Measurements from ENCODE around the gene GPR143. TPM values are rescaled to one million over a fixed set of nuclear protein-coding genes. Genes with fewer than 3 reads are reported as not detected.

Gene GPR143
- total RNA-seq, 1 donor from 2014 or later, result not detected

DNA sequence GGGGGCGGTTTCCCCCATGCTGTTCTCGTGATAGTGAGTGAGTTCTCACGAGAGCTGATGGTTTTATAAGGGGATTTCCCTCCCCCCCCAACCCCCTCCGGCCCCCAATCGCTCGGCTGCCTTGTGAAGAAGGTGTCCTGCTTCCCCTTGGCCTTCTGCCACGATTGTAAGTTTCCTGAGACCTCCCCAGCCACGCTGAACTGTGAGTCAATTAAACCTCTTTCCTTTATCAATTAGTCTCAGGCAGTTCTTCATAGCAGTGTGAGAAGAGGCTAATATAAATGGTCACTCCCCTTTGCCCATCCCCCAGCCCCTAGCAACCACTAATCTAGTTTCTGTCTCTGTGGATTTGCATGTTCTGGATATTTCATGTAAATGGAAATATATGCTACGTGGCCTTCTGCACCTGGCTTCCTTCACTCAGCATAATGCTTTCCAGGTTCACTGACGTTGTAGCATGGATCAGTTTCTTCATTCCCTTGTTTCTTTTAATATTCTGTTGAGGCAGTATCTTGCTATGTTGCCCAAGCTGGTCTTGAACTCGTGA lies 16.4 kb downstream of the GPR143 start:
- DNase-seq (ENCODE audit: extremely low spot score in 2 of 2), result no peak
- H3K4me1 ChIP-seq, result no peaks in the 10 kb centered on the region
- no peaks in the 10 kb centered on the region for H3K36me3 ChIP-seq
- H3K27me3 ChIP-seq, result no peaks in the 10 kb centered on the region
- no peaks in the 10 kb centered on the region for H3K9me3 ChIP-seq
- TF ChIP-seq POLR2A (IDR thresholded peaks at IDR 0.05) (no peak), CTCF (IDR thresholded peaks at IDR 0.05) (no peak), POLR2AphosphoS5 (IDR thresholded peaks at IDR 0.05; ENCODE audit: insufficient read depth in 1 of 2, low read depth in 1 of 2) (no peak)
- intact Hi-C loops (cut with DNase I), result no loop called here
- H3K4me3 ChIP-seq, result no peak overlapping the region
- no peak overlapping the region for H3K27ac ChIP-seq

GRCh38 chrX:9747644-9748043 lies 18.0 kb downstream of the GPR143 start:
- Histone ChIP-seq H3K9me3 (no peaks in the 10 kb centered on the region), H3K36me3 (no peaks in the 10 kb centered on the region), H3K4me1 (no peaks in the 10 kb centered on the region), H3K4me3 (no peak overlapping the region), H3K27ac (no peak overlapping the region), H3K27me3 (no peaks in the 10 kb centered on the region)
- no peak for TF ChIP-seq POLR2AphosphoS5 (IDR thresholded peaks at IDR 0.05; ENCODE audit: insufficient read depth in 1 of 2, low read depth in 1 of 2)
- no peak for TF ChIP-seq POLR2A (IDR thresholded peaks at IDR 0.05)
- TF ChIP-seq CTCF (IDR thresholded peaks at IDR 0.05), result no peak
- intact Hi-C loops (cut with DNase I), result no loop called here
- no peak for DNase-seq (ENCODE audit: extremely low spot score in 2 of 2)

DNA sequence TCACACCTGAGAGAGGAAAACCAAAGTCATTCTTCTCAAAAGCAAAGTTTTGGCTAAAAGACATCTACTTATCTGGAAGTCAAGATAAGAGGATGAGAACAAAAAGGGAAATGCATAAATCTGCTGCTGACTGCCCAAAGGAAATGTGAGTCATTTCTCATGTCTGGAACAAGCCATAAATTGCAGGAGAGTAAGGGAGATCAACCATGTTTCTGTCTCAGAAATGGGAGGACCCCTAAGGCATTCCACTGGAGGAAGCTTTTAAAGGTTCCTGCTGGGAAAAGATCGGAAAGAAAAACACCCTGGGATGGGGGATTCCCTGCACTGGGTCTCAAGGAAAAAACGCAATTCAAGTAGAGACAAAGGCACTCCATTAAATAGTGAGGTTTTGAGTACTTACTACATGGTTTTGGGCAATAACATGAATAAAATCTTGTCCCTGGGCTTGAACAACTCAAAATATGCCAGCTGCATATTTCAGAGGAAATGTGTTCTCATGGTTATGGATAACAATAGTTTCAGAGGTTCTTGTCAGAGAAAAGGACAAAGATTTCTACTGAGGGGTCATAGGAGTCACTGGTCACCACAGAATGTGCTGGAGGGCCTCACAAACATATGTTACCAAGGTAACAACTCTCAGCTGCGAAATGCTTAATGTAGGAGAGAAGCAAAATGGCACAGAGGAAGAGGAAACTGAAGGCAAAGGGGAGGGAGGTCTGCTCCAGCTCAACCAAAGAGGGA lies 19.3 kb downstream of the GPR143 start:
- Histone ChIP-seq H3K27me3 (no peaks in the 10 kb centered on the region), H3K27ac (no peak overlapping the region), H3K9me3 (no peaks in the 10 kb centered on the region), H3K4me1 (no peaks in the 10 kb centered on the region), H3K4me3 (no peak overlapping the region), H3K36me3 (no peaks in the 10 kb centered on the region)
- no peak for DNase-seq (ENCODE audit: extremely low spot score in 2 of 2)
- TF ChIP-seq POLR2AphosphoS5 (IDR thresholded peaks at IDR 0.05; ENCODE audit: insufficient read depth in 1 of 2, low read depth in 1 of 2) (no peak), POLR2A (IDR thresholded peaks at IDR 0.05) (no peak), CTCF (IDR thresholded peaks at IDR 0.05) (no peak)
- intact Hi-C loops (cut with DNase I), result no loop called here

DNA sequence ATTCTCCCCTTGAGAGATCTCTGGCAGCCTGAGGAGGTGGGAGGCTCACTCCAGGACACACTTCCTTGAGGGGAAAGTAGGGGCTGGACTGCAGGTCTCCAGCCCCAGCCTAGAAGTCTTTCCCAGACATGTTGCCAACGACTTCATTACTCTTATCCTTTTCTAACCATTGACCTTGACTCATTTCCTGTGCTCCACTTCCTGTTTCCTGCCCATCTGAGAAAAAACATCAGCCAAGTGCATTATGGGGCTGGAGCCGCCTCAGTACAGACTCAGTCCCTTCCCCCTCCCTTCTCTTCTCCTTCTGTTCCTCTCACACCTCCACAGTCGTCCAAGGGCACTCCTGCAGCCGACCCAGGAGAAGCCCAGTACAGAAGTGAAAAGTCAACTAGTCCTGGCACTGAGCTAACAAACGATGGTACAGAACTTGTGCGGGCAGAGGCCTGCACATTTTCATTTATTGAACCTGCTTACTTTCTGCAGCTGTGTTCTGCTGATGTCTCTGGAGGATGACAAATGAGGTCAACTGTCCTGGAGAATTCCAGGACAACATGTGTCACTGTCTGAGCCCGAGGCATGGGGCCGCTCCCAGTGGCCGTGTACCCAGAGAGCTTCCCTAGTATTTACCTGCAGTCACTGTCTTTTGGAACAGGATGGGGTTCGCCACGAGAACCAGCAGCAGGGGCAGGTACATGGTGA lies 20.1 kb downstream of the GPR143 start:
- H3K27ac ChIP-seq, result no peak overlapping the region

More for the DNA sequence above, 20.1 kb downstream of the GPR143 start:
- no peaks in the 10 kb centered on the region for H3K36me3 ChIP-seq
- no peaks in the 10 kb centered on the region for H3K27me3 ChIP-seq
- no peak for TF ChIP-seq CTCF (IDR thresholded peaks at IDR 0.05)
- DNase-seq (ENCODE audit: extremely low spot score in 2 of 2), result no peak
- H3K9me3 ChIP-seq, result no peaks in the 10 kb centered on the region
- no peak overlapping the region for H3K4me3 ChIP-seq
- no peaks in the 10 kb centered on the region for H3K4me1 ChIP-seq
- intact Hi-C loops (cut with DNase I), result no loop called here
